Mesenchymal stem cell (in vitro differentiated cells and primary cell): ENCODE measurements around the gene CBX6.

ENCODE experiments used
- DNase-seq: peaks from one replicate; pipeline ENCODE4 v3.0.0-alpha.2; 2013
- H2AFZ ChIP-seq: one replicate; pipeline ENCODE4 v1.6.1; 2013; ENCODE audit warnings: low read depth, mild to moderate bottlenecking, control low read depth, inconsistent platforms, low read length, moderate library complexity
- H2AK5ac ChIP-seq: 2 replicates; pipeline ENCODE4 v1.6.1; 2013; ENCODE audit warnings: low read length, moderate library complexity, mild to moderate bottlenecking, inconsistent platforms; ENCODE audit not compliant: severe bottlenecking
- H2BK120ac ChIP-seq: one replicate; pipeline ENCODE4 v1.6.1; 2013; ENCODE audit warnings: low read depth, mild to moderate bottlenecking, inconsistent platforms, low read length, moderate library complexity
- H2BK12ac ChIP-seq, 2 experiments: one replicate each; pipeline ENCODE4 v1.6.1; 2013; ENCODE audit warnings: inconsistent platforms in 2 of 2, low read length in 2 of 2, mild to moderate bottlenecking in 2 of 2, moderate library complexity in 2 of 2, control low read depth in 1 of 2
- H2BK15ac ChIP-seq: one replicate; pipeline ENCODE4 v1.6.1; 2013; ENCODE audit warnings: mild to moderate bottlenecking, low read depth, inconsistent platforms; ENCODE audit not compliant: poor library complexity, severe bottlenecking
- H2BK5ac ChIP-seq: 2 replicates; pipeline ENCODE4 v1.6.1; 2013; ENCODE audit warnings: low read depth, mild to moderate bottlenecking, low read length, control low read depth, inconsistent platforms; ENCODE audit not compliant: poor library complexity, severe bottlenecking
- H3K14ac ChIP-seq, 2 experiments: one replicate each; pipeline ENCODE4 v1.6.1; 2013; ENCODE audit warnings: inconsistent platforms in 2 of 2, low read length in 2 of 2, control low read depth in 1 of 2, mild to moderate bottlenecking in 1 of 2, moderate library complexity in 1 of 2
- H3K18ac ChIP-seq, 2 experiments: one replicate each; pipeline ENCODE4 v1.6.1; 2013; ENCODE audit warnings: inconsistent platforms in 2 of 2, low read length in 2 of 2, control low read depth in 1 of 2, low read depth in 1 of 2, mild to moderate bottlenecking in 1 of 2
- H3K23ac ChIP-seq, 2 experiments: one replicate each; pipeline ENCODE4 v1.6.1; 2013; ENCODE audit warnings: inconsistent platforms in 2 of 2, low read length in 2 of 2, mild to moderate bottlenecking in 2 of 2, moderate library complexity in 2 of 2, control low read depth in 1 of 2
- H3K27ac ChIP-seq: 2 replicates; pipeline ENCODE4 v1.5.1; 2013; ENCODE audit warnings: mild to moderate bottlenecking, moderate library complexity, low read length, control low read depth, inconsistent platforms; ENCODE audit not compliant: poor library complexity, severe bottlenecking
- H3K27me3 ChIP-seq, 2 experiments: 2 replicates each; pipeline versions ENCODE4 v1.6.1 to v1.7.0; 2013; ENCODE audit warnings: low read length in 2 of 2, mild to moderate bottlenecking in 2 of 2, moderate library complexity in 2 of 2, control low read depth in 1 of 2, inconsistent platforms in 1 of 2; ENCODE audit not compliant: control insufficient read depth in 1 of 2, insufficient read depth in 1 of 2
- H3K36me3 ChIP-seq, 2 experiments: 2 replicates each; pipeline versions ENCODE4 v1.6.1 to v1.7.0; 2013; ENCODE audit warnings: low read length in 2 of 2, control low read depth in 1 of 2, inconsistent platforms in 1 of 2, low read depth in 1 of 2, mild to moderate bottlenecking in 1 of 2; ENCODE audit not compliant: insufficient read depth in 2 of 2, control insufficient read depth in 1 of 2
- H3K4ac ChIP-seq, 2 experiments: one replicate each; pipeline ENCODE4 v1.6.1; 2013; ENCODE audit warnings: inconsistent platforms in 2 of 2, low read length in 2 of 2, mild to moderate bottlenecking in 2 of 2, moderate library complexity in 2 of 2, control low read depth in 1 of 2, low read depth in 1 of 2
- H3K4me1 ChIP-seq: 2 replicates; pipeline ENCODE4 v1.6.1; 2013; ENCODE audit warnings: low read depth, low read length, control low read depth; ENCODE audit not compliant: control insufficient read depth, insufficient read depth
- H3K4me2 ChIP-seq: 2 replicates; pipeline ENCODE4 v1.6.1; 2013; ENCODE audit warnings: low read length, mild to moderate bottlenecking, inconsistent platforms; ENCODE audit not compliant: poor library complexity, severe bottlenecking
- H3K4me3 ChIP-seq, 2 experiments: 2 replicates each; pipeline versions ENCODE4 v1.5.1 to v1.7.0; 2013; ENCODE audit warnings: low read length in 2 of 2, mild to moderate bottlenecking in 2 of 2, control low read depth in 1 of 2, low read depth in 1 of 2; ENCODE audit not compliant: insufficient read depth in 1 of 2
- H3K79me1 ChIP-seq: replicated peaks from 2 replicates; pipeline ENCODE4 v1.6.1; 2013; ENCODE audit warnings: mild to moderate bottlenecking, control low read depth, low read length, inconsistent platforms; ENCODE audit not compliant: poor library complexity, severe bottlenecking
- H3K9ac ChIP-seq: 2 replicates; pipeline ENCODE4 v1.7.0; 2013; ENCODE audit warnings: mild to moderate bottlenecking, low read length, moderate library complexity
- H3K9me3 ChIP-seq: 2 replicates; pipeline ENCODE4 v1.7.0; 2013; ENCODE audit warnings: mild to moderate bottlenecking, low read length; ENCODE audit not compliant: control insufficient read depth
- H4K8ac ChIP-seq: one replicate; pipeline ENCODE4 v1.6.1; 2013; ENCODE audit warnings: inconsistent platforms, mild to moderate bottlenecking, low read length, moderate library complexity
- H4K91ac ChIP-seq: one replicate; pipeline ENCODE4 v1.6.1; 2013; ENCODE audit warnings: mild to moderate bottlenecking, low read length, inconsistent platforms
- WGBS: methylation state at CpG from one replicate; pipeline ENCODE4 v1.1.7; 2013; ENCODE audit warnings: mixed read lengths; 5-methylcytosine and 5-hydroxymethylcytosine counted together

CBX6 gene

GRCh38 chr22:38868286-38868721, 3.7 kb downstream of the CBX6 start:
- Histone ChIP-seq H2BK5ac (no peak overlapping the region), H3K36me3 (peaks cover 44 to 58% of the 10 kb centered on the region in 2 experiments), H3K23ac (no peak overlapping the region), H3K9me3 (no peaks in the 10 kb centered on the region), H3K4me2 (no peak overlapping the region), H2AFZ (peak overlapping the region; percentile 15), H3K14ac (no peak overlapping the region), H3K27ac (no peak overlapping the region), H2BK15ac (no peak overlapping the region), H3K9ac (no peak overlapping the region), H2BK12ac (peak overlapping the region in 1 of 2 experiments; percentile 32), H4K91ac (no peak overlapping the region), H3K18ac (no peak overlapping the region), H2BK120ac (no peak overlapping the region), H3K4me1 (peaks cover 21% of the 10 kb centered on the region), H4K8ac (peak overlapping the region; percentile 30), H3K79me1 (peaks cover 54% of the 10 kb centered on the region), H3K27me3 (no peaks in the 10 kb centered on the region), H3K4ac (no peak overlapping the region), H2AK5ac (no peak overlapping the region), H3K4me3 (no peak overlapping the region)
- WGBS = 96% methylated on average over 7 of the region's 8 CpGs
- no peak for DNase-seq

- Histone ChIP-seq H3K79me1 (peaks cover 59% of the 10 kb centered on the region), H3K9me3 (no peaks in the 10 kb centered on the region), H3K4me3 (no peak overlapping the region), H3K9ac (no peak overlapping the region), H4K91ac (no peak overlapping the region), H2AFZ (no peak overlapping the region), H3K4me2 (no peak overlapping the region), H3K27ac (no peak overlapping the region), H3K18ac (no peak overlapping the region), H2BK5ac (no peak overlapping the region), H2BK120ac (no peak overlapping the region), H2AK5ac (no peak overlapping the region), H3K36me3 (peaks cover 44 to 62% of the 10 kb centered on the region in 2 experiments), H3K23ac (no peak overlapping the region), H3K4me1 (peaks cover 22% of the 10 kb centered on the region), H4K8ac (no peak overlapping the region), H3K14ac (no peak overlapping the region), H3K27me3 (no peaks in the 10 kb centered on the region), H2BK12ac (no peak overlapping the region), H2BK15ac (no peak overlapping the region), H3K4ac (no peak overlapping the region)
- 95% methylated on average over 18 of the region's 18 CpGs for WGBS
- DNase-seq = no peak
Measured at GRCh38 chr22:38867471-38868285, 4.3 kb downstream of the CBX6 start.

- Histone ChIP-seq H3K18ac (no peak overlapping the region), H3K27me3 (no peaks in the 10 kb centered on the region), H3K9ac (no peak overlapping the region), H2BK5ac (no peak overlapping the region), H3K4me2 (no peak overlapping the region), H2BK15ac (no peak overlapping the region), H3K27ac (no peak overlapping the region), H3K9me3 (no peaks in the 10 kb centered on the region), H2BK120ac (no peak overlapping the region), H3K79me1 (peaks cover 61% of the 10 kb centered on the region), H4K8ac (no peak overlapping the region), H3K23ac (no peak overlapping the region), H3K4ac (no peak overlapping the region), H4K91ac (no peak overlapping the region), H2AK5ac (no peak overlapping the region), H3K4me1 (peaks cover 22% of the 10 kb centered on the region), H2BK12ac (no peak overlapping the region), H3K4me3 (no peak overlapping the region), H3K36me3 (peaks cover 44 to 62% of the 10 kb centered on the region in 2 experiments), H2AFZ (no peak overlapping the region), H3K14ac (no peak overlapping the region)
- no peak for DNase-seq
- 92% methylated on average over 13 of the region's 13 CpGs for WGBS
Measured at GRCh38 chr22:38867124-38867455, 4.9 kb downstream of the CBX6 start.

GRCh38 chr22:38866399-38867123, 5.5 kb downstream of the CBX6 start:
- Histone ChIP-seq H3K9me3 (no peaks in the 10 kb centered on the region), H2AK5ac (no peak overlapping the region), H4K91ac (no peak overlapping the region), H3K36me3 (peaks cover 44 to 62% of the 10 kb centered on the region in 2 experiments), H2BK12ac (no peak overlapping the region), H3K27ac (no peak overlapping the region), H2AFZ (no peak overlapping the region), H3K9ac (no peak overlapping the region), H3K4me2 (no peak overlapping the region), H3K79me1 (peaks cover 64% of the 10 kb centered on the region), H3K14ac (no peak overlapping the region), H4K8ac (no peak overlapping the region), H3K4ac (no peak overlapping the region), H2BK120ac (no peak overlapping the region), H3K23ac (no peak overlapping the region), H3K4me1 (peaks cover 25% of the 10 kb centered on the region), H3K4me3 (no peak overlapping the region), H2BK5ac (no peak overlapping the region), H3K18ac (no peak overlapping the region), H2BK15ac (no peak overlapping the region), H3K27me3 (no peaks in the 10 kb centered on the region)
- WGBS = 94% methylated on average over 71 of the region's 75 CpGs
- no peak for DNase-seq
